HG02970 (cell line): Measurements from ENCODE around the gene SHISA3.
"Not testable (repeated sequence)": the region's sequence is repeated elsewhere in the genome, so short reads cannot be mapped to it uniquely, and the experiment has no call there.

Experiments
- ATAC-seq: cut with Tn5 transposase; IDR thresholded peaks from one replicate; pipeline ENCODE4 v1.9.1; 2021; ENCODE audit warnings: mild to moderate bottlenecking, moderate library complexity, moderate number of reproducible peaks; ENCODE audit not compliant: unreplicated experiment, low FRiP score

SHISA3 gene

GRCh38 chr4:42396752-42397634, at the start of gene SHISA3:
TSS of gene SHISA3 (plus strand) at chr4:42397488. CDS start at chr4:42398057, 569 bp downstream.
- ATAC-seq: no peak

- ATAC-seq: no peak
Measured at GRCh38 chr4:42348247-42348646, 49.0 kb upstream of the SHISA3 start.

- no peak for ATAC-seq
Measured at GRCh38 chr4:42348692-42349091, 48.6 kb upstream of the SHISA3 start.

GRCh38 chr4:42350611-42351182, 46.6 kb upstream of the SHISA3 start:
- ATAC-seq: no peak

GRCh38 chr4:42352049-42352448, 45.2 kb upstream of the SHISA3 start:
- ATAC-seq: no peak

GRCh38 chr4:42357325-42357724, 40.0 kb upstream of the SHISA3 start:
- no peak for ATAC-seq

GRCh38 chr4:42359711-42360110, 37.6 kb upstream of the SHISA3 start:
- no peak for ATAC-seq

- ATAC-seq: no peak
Measured at GRCh38 chr4:42360256-42360669, 37.0 kb upstream of the SHISA3 start.

GRCh38 chr4:42361456-42361855, 35.8 kb upstream of the SHISA3 start:
- no peak for ATAC-seq

GRCh38 chr4:42362591-42362990, 34.7 kb upstream of the SHISA3 start:
- no peak for ATAC-seq

- ATAC-seq: no peak
Measured at GRCh38 chr4:42363614-42364013, 33.7 kb upstream of the SHISA3 start.

GRCh38 chr4:42364266-42365053, 32.8 kb upstream of the SHISA3 start:
- ATAC-seq: no peak

- ATAC-seq: no peak
Measured at GRCh38 chr4:42366959-42367358, 30.3 kb upstream of the SHISA3 start.

GRCh38 chr4:42369489-42369888, 27.8 kb upstream of the SHISA3 start:
- ATAC-seq: no peak

GRCh38 chr4:42371305-42372252, 25.7 kb upstream of the SHISA3 start:
- ATAC-seq: no peak

GRCh38 chr4:42372303-42372702, 25.0 kb upstream of the SHISA3 start:
- ATAC-seq: not testable (repeated sequence)

GRCh38 chr4:42377497-42377896, 19.8 kb upstream of the SHISA3 start:
- ATAC-seq: no peak

GRCh38 chr4:42381666-42382065, 15.6 kb upstream of the SHISA3 start:
- ATAC-seq: no peak

GRCh38 chr4:42385516-42385915, 11.8 kb upstream of the SHISA3 start:
- no peak for ATAC-seq
